IPS-NIHi11 (cell line): ENCODE measurements around the gene TMTC4.
"Not testable (repeated sequence)": the region's sequence is repeated elsewhere in the genome, so short reads cannot be mapped to it uniquely, and the experiment has no call there.

Source experiments
- DNase-seq: peaks from one replicate; pipeline ENCODE4 v3.0.0; 2012; ENCODE audit warnings: mixed read lengths, low spot score

Gene TMTC4

DNA sequence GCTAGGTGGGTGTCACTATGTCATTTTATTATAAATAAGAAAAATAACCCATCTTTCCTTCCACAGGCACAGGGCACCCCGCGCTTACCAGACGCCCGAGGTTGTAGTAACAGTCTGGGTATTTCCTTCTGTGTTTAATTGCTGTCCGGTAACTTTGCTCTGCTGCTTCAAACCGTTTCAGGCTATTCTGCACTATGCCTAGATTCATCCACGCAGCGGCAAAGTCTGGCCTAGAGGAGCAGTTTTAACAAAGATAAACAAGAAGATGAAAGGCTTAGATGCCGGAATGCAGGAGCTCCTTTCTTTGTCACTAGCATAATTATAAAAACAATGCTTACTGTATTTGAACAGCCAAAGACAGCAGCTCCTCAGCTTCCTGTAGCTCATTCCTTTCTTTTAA, 49.1 kb downstream of the TMTC4 start:
- DNase-seq, result no peak

DNA sequence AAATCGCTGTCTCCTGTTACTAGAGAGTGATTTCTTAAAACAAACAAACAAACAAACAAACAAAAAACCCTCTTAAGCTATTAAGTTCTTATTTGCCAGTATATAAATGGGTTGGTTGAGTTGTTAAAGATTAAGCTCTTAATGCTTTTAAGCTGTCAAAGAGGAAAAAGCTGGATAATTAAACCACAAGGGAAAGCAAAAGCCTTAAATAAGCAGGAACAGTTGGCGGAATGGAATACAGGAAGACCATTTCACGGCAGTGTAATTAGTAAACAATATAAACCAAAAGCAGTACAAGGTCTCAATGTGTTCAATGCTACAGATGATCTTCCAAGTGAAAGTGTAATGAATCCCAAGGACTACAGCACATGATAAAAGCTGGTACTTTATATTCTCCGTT, 53.8 kb downstream of the TMTC4 start:
- DNase-seq, result no peak

DNA sequence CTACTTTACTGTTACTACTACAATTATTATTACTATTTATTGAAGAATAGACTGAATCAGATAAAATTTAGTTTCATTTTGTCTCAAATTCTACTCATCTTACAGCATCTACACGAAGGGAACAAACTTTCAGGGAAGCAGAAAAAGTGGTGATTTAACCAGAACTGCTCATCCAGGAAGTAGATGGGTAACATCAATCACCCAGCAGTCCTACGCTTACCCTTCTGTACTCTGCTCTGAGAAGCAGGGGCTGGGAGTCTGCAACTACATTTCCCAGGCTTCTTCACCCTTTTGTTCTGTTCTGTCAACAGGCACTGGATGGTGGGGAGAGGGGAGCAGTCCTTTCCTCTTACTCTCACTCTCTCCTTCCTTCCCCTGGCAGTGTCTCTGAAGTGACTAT, 54.7 kb downstream of the TMTC4 start:
- no peak for DNase-seq

DNA sequence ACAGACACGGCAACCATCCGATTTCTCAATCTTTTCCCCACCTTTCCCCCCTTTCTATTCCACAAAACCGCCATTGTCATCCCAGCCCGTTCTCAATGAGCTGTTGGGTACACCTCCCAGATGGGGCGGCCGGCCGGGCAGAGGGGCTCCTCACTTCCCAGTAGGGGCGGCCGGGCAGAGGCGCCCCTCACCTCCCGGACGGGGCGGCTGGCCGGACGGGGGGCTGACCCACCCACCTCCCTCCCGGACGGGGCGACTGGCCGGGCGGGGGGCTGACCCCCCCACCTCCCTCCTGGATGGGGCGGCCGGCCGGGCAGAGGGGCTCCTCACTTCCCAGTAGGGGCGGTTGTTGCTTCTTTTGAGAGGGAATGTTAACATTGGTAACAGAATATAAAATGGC, 55.7 kb downstream of the TMTC4 start:
- DNase-seq, result not testable (repeated sequence)

DNA sequence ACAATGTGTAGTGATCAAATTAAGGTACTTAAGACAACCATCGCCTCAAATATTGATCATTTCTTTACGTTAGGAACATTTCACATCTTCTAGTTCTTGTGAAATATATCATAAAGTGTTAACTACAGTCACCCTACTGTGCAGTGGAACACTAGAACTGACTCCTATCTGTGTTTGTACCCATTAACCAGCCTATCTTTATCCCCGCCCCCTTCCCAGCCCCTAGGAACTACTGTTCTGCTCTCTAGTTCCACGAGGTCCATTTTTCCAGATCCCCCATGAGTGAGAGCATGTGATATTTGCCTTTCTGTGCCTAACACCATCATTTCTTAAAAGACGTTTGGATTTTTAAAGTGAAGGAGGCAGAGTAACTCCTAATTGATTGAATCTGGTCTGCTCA, 61.6 kb downstream of the TMTC4 start:
- no peak for DNase-seq

DNA sequence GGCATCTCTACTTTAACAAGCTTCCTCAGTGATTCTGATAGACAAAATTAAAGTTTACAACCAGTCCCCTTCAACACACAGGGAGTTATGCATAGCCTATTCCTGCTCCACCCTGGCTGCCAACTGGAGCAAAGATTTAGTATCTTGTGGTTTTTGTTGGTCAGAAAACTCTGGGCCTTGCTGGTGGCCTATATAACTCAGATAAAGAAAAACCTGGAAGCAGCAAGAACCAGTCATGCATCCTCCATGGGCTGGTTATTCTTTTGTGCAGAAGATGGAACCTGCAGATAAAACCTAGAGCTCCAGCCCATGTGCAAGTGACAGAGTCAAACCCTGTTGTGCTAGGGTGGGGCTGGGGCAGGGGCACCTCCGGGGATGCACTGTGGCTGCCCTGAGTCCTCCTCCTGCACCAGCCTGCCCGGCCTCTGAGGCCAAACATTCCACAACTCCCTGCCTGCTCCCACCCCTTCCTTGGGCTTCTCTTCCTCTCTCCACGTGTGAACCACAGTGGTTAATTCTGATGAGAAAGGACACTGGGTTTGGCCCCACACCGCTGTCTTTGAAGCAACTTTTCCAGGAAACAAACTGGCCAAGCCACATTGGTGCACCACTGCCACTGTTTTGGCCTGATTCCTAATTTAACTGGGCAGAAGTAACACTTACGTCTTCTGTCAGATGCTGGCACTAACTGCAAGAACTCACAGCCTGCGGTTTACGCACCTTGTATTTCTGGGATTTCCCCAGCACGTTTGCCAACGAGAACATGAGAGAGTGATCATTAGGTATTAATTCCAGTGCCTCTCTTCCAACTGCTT, 62.7 kb downstream of the TMTC4 start:
- no peak for DNase-seq

DNA sequence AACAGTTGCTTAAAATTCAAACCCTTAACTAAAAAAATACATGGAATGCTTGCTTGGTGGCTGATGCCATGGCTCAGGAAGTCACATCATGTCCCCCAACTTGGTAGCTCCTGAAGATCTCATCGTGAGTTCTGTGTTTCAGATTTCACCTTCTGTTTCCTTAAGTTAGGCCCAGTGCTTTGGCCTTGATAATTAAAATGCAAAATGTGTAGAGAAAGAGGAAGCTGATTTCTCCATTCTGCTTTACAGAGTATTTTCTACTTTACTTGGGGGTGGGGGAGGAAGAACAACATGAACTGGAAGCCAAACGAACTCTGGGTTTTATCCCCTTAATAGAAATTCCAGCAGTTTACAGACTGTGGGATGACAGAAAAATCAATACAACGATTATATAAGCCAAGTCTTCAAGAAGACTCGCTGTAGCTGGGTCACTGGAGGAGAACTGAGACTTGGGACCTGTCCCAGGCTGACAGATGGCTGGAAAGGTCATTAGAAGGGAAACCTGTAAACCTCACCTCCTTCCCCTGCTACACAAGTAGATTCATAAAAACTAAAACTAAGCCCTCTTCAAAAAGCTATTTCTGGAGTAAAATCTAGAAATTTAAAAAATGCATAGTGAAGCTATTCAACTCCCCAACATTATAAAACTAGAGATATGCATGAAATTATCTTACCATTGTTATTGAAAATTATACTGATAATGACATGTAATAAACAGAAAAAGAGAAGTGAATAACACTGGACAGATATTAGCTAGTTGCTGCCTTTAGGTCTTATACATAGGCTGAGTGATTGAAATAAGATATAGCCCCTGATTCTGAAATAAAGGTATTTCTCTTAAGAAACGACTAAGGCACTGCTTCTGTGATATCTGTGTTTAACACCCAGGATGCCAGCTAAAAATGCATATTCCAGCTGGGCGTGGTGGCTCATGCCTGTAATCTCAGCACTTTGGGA, 63.9 kb downstream of the TMTC4 start:
- no peak for DNase-seq

DNA sequence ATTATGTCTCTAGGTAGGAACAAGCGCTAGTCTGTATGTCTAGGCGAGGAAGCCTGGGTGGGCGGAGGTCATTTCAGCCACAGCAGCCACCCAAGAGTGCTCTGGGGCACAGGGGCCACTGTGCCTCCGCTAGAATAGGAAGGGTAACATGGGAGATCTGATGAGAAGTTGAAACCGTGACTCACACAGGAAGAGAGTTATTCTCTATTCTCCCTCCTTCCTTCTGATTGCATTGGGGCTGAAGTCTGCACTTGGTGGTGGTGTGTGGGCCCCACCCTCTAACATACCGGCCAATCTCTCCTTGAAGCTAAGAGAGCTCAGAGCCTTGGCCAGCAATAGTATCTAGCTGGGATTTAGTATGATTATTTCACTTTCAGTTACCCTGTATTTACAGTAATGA, 65.7 kb downstream of the TMTC4 start:
- DNase-seq, result no peak

DNA sequence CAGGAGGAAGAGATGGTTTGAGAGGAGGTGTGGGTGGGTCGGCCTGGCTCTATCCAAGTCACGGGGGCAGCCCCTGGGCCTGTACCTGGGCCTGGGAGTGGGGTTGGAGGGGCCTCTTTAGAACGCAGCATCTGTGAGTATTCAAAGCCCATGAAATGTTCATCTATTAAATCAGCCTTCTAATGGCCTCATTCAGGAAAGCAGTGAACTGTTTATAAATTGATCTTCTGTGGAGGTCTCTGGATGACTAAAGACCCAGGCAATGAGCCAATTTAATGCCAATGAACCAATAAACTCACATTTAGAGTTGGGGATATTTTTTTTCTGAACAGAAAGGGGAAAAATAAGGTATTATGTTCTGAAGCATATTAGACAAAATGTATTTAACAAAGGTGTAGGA, 66.1 kb downstream of the TMTC4 start:
- no peak for DNase-seq

DNA sequence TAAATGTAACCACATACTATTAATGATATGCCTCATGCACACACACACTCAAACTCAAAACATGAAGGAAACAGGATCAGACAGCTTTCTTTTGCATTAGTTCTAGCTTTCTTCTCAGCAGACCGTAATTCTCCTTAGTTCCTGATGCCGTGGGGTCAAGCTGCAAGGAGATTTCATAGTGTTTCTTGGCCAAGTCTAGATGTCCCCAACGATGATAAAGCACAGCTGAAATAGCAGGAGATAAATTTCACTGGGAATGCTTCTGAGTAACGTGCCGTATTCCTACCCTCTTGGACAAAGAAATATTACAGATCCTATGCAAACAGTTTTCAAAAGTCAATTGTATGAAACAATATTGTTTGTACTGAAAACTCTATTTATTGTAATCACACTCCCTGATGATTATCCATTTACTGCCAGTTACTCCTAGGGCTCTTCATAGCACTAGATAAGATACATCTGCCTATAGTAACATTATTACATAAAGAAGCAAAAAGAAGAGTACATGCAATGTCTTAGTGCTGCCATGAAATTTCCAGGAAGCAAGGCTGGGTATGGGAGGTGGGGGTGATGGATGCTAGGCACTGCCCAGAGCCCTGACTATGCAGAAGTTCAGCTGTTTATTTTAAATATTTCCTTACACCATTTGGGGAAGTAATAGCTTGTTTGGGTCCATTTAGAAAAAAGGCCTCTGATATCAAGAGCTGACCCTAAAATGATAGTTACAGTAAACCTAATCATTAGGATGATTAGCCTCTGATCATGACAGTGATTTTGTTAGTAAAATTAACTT, 69.5 kb downstream of the TMTC4 start:
- no peak for DNase-seq

DNA sequence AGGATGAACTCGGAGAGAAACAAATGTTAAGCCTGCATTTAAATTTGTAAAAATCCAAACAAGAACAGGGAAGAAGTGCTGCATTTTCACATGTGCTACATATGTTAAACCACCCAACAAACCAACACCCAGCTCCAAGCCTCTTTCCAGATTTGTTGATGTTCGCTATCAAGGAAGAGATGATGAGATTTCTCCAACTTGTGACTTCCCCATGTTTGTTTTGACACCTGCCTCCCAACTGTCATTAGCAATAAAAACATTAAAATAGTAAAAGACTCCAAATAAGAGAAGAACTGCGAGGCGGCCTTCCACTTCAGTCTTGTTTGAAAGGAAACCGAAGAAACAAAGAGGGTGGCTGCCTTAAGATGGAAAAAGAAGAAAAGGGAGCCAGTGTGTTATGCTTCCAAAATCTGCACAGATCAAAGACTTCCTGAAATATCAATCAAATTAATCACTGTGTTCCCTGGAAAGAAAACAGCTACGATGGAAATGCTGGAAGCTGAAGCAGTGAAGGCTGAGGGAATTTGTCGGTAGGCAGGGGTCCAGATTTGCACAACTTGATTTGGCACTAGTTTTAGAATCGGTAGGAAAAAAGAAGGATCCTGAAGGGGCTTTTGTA, 72.0 kb downstream of the TMTC4 start:
- DNase-seq, result no peak

DNA sequence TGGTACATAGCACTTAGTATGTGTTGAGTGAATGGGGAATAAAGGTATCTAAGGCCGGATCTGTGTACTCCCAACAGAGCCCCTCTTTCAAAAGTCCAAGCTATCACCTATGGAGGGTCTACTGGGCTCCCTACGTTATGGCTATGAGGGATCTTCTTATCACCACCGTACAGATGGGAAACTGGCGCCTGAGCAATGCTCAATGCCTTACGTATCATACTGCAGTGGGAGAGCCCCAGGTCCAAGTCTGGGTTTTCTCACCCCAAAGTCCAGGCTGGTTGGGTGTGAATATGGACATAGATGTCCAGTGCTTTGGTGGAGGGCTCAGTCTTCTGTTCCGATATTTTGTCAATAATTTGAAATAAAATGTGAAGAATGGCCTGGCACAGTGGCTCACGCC, 72.9 kb downstream of the TMTC4 start:
- DNase-seq, result no peak

DNA sequence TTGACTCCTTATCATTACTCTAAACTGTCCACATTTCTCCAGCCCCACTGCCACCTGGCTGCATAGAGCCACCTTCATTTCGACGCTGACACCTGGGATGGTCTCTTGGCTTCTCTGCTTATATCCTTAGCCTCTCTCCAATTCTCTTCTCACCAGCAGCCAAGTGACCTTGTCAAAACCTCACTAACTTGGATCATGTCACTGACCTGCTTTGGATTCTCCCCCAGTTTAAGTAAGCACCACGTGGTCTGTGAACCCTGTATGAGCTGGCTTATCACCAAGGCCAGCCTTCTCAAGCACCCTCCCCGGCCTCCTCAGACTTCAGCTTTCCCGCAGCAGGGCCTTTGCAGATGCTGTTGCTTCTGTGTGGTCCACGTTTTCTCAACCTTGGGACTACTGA, 73.7 kb downstream of the TMTC4 start:
- DNase-seq, result no peak

DNA sequence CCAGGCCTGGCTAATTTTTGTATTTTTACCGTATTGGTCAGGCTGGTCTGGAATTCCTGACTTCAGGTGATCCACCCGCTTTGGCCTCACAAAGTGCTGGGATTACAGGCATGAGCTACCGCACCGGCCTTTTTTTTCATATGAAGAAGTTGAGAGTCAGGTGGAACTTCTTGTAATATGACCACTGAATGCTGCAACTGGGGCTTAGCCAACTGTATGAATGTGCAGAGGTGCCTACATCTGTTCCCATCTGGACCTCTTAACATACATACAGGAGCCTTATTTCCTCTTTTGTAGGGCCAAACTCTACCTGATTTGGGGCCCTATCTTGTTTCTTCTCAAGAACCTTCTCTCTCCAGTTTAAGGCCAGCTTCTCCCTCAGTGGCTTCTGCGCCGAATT, 74.1 kb downstream of the TMTC4 start:
- no peak for DNase-seq

DNA sequence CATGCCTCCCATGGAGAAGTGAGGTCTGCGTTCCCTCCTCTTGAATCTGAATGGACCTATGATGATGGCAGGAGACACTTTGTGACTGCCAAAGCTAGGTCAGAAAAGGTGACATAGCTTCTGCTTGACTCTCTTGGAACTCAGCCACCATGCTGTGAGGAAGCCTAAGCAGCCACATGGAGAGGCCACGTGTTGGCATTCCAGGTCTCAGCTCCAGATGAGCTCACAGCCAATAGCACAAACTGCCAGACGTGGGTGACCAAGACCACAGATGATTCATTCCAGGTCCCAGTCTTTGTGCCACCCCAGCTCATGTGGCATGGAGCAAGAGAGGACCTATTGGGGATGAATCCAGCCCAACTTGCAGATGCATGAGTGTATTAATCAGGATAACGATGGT, 77.3 kb downstream of the TMTC4 start:
- DNase-seq, result no peak

DNA sequence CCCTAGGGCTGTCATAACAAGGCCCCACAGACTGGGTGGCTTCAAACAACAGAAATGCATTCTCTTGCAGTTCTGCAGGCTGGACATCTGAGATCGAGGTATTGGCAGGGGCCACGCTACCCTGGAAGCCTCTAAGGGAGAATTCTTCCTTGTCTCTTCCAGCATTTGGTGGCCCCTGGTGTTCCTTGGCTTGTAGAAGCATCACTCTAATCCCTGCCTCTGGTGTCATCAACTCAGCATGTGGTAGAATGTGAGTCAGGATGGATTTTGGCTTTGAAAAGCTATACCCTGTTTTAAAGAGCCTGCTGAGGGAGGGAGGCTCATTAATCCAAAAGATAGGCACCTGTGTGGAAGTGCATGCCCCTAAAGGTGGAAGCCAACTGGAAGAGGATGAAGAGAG, 78.1 kb downstream of the TMTC4 start:
- no peak for DNase-seq

DNA sequence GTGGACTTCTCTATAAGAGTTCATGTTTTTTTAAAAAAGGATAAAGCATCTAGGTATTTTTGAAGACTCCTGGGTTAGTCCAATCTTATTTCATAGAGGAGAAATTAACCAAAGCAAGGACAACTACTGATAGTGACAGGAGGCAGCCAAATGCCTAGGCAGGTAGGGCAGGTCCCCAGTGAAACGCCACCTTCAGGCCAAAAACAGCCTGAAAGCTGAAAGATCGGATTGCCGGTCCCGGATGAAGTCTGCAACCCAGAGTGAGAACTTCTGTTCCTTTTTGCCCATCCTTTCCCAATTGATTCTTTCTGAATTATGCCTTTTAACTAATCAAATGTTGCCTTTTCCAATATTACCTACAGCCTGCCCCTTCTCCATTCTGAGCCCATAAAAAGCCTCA, 79.9 kb downstream of the TMTC4 start:
- DNase-seq, result peak; percentile 42

DNA sequence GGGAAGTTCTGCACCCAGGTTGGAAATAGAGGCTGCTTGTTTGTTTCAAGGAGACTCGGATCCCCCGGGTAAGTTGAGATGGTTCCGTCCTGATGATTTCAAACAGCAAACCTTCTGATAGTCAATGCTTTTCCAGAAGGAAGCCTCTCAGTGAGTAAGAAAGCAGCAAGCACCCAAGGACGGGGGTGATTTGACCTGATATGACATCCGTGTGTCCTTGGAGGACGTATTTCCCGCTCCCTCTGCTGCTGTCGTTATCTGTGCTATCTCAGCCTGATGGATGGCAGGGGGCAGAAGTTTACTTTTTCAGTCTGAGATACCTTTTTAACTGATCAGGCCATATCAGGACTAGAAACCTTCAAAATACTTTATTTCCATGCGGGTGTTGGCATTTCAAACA, 80.3 kb downstream of the TMTC4 start:
- DNase-seq, result no peak

DNA sequence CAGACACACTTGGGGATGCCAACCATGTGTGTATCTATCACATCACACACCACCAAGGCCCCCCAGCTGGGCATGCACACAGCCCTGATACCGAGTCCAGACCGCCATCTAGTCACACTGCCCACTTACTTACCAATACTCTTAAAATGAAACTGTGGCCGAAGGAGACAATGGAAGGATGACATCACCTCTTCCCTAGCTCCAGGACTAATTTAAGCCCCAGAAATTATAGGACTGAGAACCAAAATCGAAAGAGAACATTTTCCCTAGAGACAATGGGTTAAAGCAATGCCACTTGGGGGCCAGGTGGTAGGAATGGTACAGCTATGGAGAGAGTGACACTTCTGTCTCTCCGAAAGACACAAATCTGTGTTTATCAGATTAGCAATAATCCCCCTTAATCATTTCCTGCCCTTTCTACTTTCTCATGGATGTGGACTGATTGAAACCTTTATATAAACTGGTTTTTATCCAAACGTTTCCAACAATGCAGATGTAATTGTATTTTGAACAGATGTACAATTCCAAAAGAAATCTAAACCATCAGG, 85.3 kb downstream of the TMTC4 start:
- no peak for DNase-seq

DNA sequence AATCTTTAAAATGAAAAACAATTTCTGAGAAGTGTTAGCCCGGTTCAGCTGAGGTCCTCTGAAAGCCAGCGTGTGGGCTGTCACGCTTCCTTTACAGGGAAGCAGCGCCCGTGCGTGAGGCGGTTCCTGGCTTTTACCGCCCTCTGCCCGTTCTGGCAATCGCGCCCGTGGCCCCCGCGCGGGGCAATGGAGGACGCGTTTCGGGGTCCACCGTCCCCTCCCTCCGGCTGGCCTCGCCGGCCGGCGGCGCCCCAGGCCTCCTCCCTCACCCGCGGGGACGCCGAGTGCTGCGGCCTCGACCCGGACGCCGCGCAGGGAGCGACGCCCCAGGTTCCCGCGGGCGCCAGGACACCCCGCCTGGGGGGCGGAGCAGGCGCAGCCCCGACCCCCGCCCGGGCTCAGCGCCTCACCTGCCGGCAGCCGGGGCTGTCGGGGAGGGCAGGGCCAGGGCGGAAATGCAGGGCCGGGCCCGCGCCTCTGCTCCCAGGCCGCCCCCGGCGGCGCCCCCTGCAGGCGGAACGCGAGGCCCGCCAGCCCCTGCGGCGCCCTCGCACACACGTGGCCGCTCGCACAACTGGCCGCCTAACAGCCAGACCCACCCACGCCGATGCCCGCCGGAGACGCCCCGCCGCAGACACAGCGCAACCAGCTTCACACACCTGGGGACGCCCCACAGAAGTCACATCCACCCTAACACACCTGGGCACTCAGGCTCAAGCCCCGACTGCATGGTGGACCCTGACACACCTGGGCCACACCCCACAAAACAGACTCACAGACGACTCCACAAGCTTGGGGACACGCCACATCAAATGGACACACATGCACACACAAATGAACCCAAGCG, 86.0 kb downstream of the TMTC4 start, which contains the start of gene GGACT:
GGACT (minus strand) TSS at position 459 of the 847 bp plus-strand sequence. CDS start 56,198 bp downstream, outside the sequence.
- peak; percentile 98 for DNase-seq

DNA sequence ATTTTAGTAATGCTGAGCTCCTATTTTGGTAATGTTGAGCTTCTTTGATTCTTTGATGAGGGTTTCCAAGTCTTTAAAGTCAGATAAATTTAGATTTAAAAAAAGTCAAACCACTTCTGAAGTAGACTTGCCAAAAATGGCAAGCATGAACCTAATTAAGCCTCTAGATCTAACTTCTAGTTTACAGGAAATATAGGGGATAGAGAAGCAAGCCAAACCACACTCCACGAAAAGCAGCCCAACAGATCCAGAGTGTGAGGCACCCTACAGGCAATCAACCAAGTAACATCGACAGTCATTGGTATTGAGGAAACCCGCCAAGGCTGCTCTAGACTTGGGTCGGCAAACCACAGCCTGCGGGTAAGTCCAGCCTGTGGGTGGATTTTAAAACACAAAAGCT, 89.7 kb downstream of the TMTC4 start:
- DNase-seq, result no peak
